Adrenal gland (tissue), 5 donors: ENCODE data around the gene SMIM1.

Experiments
- CTCF ChIP-seq, 6 experiments: fragments of 450-650 bp in 4 of 6; fragments of 200-600 bp in 2 of 6; sonication (generic) in 1 of 6; IDR thresholded peaks; 1 replicate in 5 of 6; 2 replicates in 1 of 6; pipeline versions ENCODE4 v1.5.1 to v1.8.0; 2016 to 2021; ENCODE audit warnings: antibody characterized with exemption in 6 of 6, mild to moderate bottlenecking in 2 of 6, moderate library complexity in 1 of 6
- POLR2A ChIP-seq, 2 donors: fragments of 450-650 bp; IDR thresholded peaks; one replicate each; pipeline ENCODE4 v1.6.1; 2017; ENCODE audit warnings: antibody characterized with exemption in 2 of 2, mild to moderate bottlenecking in 2 of 2, moderate library complexity in 1 of 2
- donor health status: DM: no; HTN: no; CAD: no.

DNA sequence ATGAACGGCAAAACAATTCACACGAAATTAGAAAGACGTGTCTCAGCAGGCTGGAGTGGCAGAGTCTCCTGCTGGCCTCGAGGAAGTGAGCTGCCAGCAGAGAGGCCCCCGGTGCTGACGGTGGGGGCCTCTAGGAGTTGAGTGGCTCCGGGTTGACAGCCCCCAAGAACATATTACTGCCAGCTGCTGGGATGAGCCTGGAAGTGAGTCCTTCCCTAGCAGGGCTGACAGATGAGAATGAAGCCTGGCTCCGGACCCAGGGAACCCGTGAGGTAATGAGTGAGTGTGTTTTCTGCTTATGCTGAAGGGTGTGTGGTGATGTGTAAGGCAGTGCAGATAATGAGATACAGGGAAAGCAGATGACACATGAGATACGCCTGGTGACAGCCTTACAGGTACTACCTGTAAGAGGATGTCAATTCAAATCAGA is 47.2 kb downstream of the SMIM1 start:
- no peak for TF ChIP-seq CTCF (IDR thresholded peaks at IDR 0.05)
- TF ChIP-seq POLR2A (IDR thresholded peaks at IDR 0.05): no peak
